HG02763 (cell line): Measurements from ENCODE around the gene SETD6.

ENCODE experiments used
- ATAC-seq: cut with Tn5 transposase; IDR thresholded peaks from one replicate; pipeline ENCODE4 v1.9.1; 2021; ENCODE audit warnings: mild to moderate bottlenecking, moderate library complexity; ENCODE audit not compliant: unreplicated experiment

SETD6 gene

DNA sequence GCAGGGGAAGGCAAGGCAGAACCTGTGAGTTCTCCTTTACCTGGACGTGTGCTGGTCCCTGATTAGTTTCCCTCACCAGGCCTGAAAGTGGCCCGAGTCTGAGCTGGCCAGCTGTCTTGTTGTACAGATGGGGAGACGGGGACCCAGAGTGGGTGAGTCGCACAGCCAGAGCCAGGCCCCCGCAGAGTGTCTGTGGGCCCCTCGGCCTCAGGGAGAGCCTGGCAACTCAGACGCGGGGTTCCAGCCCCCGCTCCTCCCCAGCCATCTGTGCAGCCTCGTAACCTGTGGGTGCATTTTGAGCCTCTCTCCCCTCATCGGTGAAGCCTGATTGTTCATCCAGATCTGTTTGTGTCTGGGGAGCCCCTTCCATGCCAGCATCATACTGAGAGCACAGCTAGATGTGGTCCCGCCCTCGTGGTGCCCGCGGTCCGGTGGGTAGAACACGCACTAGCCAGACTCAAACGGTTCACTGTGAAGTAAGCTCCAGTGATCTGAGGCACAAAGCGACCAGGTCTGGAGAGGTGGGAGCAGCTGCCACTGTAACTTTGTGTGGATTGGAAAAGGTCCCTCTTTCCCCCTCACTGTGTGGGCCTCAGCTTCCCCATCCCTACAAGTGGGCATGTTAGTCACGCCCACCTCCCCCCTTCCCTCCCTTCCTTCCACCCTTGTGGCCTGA, 21.4 kb upstream of the SETD6 start:
- no peak for ATAC-seq

DNA sequence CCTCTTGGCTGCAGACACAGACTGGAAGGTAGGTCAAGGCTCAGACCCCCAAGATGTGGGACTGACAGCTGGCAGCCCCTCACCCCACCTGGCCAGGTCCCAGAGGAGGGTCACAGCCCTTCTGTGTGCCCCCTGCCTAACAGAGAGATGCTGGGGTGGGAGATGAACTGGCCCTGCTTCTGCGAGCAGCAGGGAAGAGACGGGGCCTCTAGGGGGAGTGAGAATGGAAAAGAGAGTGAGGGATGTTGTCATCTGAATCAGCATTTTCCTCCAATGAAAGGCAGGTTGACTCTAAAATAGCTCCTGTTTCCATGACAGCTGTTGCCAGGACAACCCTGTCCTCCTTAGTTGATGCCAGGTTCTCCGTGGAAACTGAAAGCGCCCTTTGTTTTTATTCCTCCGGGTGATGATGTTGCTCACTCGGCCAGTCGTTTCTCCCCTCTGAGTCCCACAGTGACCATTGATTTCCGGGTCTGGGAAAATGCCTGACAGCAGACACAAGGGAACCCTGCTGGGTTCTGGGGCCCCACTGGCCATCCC, 20.3 kb upstream of the SETD6 start:
- peak; percentile 54 for ATAC-seq

GRCh38 chr16:58495521-58496331, 19.6 kb upstream of the SETD6 start:
- no peak for ATAC-seq

DNA sequence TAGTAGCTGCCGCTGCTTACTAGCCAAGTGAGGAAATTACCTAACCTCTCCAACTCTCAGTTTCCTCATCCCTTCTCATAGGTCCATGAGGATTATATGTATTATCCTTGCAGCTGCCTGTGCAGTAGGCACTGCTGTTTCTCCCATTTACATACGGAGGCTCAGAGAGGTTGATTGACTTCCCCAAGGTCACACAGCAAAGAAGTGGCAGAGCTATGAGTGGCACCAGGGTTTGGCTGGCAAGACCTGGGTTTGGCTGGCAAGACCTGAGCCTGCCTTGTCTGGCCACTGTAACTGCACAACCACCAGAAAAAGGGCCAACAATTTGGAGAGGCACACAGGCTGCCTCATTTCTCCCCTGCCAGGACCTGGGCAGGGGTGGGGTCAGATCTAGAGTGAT, 17.8 kb upstream of the SETD6 start:
- no peak for ATAC-seq

DNA sequence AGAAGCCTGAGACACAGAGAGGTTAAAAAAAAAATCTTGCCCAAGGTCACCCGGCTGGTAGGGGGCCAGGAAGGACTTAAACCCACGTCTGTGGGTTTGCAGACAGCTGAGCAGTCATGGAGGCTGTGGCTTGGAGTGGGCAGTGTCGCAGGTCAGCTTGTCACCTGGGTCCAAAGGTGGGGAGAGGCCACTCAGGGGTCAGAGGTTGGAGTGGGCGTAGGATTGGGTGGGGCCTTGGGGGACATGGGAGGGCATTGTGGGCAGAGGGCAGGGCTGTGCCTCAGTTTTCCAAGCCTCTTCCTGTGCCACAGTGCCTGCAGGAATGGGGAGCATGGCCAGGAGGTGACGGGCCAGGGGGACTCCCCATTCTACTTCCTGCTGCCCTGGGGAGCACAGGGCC, 17.4 kb upstream of the SETD6 start:
- ATAC-seq: no peak

DNA sequence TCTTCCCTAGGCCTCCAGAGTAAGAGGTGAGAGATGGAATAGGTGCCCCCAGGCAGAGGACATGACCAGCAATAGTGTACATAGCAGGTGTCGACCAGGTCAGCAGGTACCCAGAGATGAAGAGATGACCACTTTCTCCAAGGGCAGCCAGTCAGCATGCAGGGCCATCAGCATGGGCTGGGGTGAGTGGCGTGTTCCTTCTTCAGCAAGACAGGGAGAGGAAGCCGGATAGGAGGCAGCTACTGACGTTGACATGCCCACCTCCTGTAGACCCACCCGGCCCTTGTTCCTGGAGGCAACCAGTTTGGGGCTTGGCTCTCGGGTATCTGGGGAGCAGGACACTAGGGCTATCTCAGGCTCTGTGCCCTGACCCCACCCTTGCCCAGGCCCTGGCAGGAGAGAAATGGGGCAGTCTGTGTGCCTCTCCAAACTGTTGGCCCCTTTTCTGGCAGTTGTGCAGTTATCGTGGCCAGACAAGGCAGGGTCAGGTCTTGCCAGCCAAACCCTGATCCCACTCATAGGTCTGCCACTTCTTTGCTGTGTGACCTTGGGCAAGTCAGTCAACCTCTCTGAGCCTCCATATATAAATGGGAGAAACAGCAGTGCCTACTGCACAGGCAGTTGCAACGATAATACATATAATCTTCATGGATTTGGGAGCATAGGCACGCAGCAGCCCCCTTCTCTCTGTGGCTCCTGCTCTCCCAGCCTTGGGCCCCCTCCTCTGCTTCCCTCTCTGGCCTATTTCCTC, 16.8 kb upstream of the SETD6 start:
- ATAC-seq: no peak

DNA sequence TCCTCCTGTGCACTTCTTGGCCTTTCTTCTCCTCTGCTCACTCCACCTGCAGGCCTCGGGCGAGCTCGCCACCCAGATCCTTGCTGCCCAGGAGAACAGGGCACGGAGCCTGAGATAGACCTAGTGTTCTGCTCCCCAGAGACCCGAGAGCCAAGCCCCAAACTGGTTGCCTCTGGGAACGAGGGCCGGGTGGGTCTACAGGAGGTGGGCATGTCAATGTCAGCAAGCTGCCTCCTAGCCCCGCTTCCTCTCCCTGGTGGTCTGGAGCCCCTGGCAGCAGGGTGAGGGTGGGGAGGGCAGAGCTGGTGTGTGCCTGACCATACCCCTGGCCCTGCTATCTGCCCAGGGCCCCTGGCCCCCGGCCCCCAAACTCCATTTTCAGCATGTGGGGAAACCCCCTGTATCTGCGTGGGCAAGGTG, 16.2 kb upstream of the SETD6 start:
- ATAC-seq: no peak

- no peak for ATAC-seq
These were observed 15.5 kb upstream of the SETD6 start, which contains the start of gene NDRG4 for GRCh38 chr16:58499615-58500351. NDRG4 (plus strand) TSS chr16:58500143; CDS start chr16:58500249, 106 bp downstream.

GRCh38 chr16:58500430-58501241, 14.7 kb upstream of the SETD6 start:
- ATAC-seq: no peak

DNA sequence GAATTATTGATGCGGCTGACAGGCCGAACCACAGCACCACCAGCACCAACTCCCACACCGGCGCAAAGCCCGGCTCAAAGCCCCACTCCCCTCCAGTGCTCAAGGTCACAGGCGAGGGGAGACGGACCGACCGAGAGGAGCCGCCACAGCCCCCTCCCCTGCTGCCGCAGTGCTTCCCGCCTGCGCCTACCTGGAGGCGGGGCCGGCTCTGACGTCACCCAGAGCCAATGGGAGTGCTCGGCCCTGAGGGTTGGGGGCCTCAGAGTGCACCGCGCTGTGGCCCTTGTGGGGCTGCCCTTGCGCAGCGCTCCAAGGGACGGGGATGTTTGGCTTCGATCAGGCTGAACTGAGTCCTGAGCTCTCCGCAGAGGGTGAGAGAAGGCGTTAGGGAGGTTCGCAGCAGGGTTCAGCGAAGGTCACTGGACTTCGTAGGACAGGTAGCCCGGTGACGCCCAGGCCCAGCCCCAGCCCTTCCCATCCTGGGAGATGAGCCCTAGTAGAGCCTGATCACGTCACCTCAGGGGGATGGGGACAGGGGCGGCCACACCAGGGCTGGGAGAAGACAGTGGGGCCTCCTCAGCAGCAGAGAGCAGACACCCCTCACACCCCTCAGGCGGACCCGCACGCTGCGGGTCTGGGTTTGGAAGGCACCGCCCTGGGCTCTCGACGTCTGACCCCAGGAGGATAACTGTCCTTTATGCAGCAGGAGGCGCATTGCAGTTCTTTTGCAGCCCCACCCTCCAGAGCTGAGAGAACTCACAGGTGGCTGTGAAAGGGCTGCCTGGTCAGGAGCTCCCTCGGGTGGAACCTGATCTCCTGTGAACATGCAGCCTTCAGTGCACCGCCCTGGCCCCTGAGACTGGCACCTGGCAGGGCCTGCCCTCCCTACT, 13.8 kb upstream of the SETD6 start:
- ATAC-seq: no peak

DNA sequence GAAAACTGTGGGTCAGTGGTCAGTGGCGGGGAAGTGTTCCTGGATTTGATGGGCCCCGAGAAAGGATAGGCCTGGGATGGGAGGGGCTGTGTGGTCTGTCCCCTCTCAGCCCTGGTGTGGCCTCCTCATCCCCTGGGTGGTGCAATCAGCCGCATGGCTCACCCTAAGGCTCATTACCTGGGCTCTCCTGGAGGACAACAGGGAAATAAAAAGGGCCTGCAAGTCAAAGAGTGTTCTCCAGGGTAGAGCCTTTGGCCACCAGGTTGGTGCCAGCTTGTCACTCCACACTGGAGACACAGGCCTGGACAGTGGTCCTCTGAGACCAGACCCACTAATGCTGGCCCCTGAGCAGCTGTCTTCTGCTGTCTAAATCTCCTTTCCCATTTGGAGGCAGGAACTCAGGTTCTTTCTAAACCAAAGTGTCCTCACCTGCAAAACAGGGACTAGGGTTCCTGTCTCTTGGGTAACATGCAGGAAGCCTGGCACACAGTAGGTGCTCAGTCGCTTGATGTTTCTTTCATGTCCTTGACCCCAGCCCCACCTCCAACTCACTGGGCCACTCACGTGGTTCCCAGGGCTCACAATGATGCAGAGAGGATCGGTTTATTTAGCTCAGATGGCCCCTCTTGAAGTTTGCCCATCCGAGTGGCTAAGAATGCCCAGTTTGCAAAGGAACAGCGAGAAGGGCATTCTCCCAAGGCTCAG, 12.9 kb upstream of the SETD6 start:
- ATAC-seq: no peak

DNA sequence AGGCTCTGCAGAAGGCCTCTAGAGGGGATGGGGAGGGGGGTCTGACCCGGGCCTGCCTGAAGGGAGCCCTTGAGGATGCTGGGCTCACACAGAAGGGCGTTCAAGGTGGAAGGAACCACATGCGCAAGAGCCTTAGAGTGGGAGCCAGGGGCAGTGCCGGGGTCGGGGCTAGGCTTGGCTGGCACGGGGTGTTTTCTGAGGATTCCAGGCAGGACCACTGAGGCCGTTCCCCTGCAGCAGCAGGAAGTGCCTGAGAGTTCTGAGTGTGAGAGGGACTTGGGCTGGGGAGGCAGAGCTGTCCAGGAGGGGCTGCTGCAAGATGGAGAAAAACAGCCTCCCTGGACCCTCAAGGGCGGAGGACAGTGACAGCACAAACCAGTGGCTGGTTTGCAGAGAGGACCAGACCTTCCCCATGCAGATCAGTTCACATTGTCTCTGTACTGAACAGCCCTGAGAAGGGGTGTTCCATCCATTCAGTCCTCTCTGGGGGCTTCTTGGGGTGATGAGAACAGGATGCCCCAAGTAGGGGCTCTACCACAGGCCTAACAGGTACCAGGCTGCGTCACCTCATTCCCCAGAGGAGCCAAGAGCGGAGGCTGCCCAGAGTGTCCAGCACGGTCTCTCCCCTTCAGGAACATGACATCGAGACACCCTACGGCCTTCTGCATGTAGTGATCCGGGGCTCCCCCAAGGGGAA, 12.0 kb upstream of the SETD6 start:
- no peak for ATAC-seq

DNA sequence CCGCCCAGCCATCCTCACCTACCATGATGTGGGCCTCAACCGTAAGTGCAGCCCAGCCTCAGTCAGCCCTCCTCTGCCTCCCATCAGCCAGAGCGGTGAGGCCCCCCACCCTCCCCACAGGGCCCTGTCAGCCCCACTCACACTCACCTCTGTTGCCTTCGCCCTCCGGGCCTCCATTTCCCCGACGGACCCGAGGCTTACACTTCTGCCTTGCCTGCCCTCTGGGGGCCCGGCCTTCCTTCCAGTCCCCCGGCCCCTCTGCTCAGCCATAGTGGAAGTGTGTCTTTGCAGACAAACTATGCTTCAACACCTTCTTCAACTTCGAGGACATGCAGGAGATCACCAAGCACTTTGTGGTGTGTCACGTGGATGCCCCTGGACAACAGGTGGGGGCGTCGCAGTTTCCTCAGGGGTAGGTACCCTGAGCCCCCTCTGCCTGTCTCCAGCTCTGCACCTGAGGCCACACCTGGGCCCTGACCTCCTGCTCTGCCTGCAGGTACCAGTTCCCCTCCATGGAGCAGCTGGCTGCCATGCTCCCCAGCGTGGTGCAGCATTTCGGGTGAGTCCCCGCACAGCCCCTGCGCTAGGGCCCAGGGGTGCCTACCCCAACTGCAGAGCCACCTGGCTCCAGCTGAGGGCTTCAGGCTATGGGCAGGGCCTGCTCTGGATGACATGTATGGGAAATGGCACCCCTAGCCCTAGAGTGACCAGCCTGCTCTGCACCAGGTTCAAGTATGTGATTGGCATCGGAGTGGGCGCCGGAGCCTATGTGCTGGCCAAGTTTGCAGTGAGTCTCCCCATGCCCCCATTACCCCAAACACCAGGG, 11.2 kb upstream of the SETD6 start:
- ATAC-seq: no peak

GRCh38 chr16:58506241-58507194, 8.8 kb upstream of the SETD6 start:
- ATAC-seq: no peak

GRCh38 chr16:58507195-58507962, 7.9 kb upstream of the SETD6 start:
- no peak for ATAC-seq
